IMR-90 (cell line): ENCODE measurements around the gene POU2AF1. TPM values are rescaled to one million over a fixed set of nuclear protein-coding genes. Genes with fewer than 3 reads are reported as not detected.
A peak's percentile ranks its signal among the peaks of the same experiment; 100 is the strongest.

Experiments
- ATAC-seq: fragments of 200-7000 bp; cut with Tn5 transposase; 2 replicates; pipeline ENCODE4 v1.9.1; 2020; ENCODE audit warnings: low read depth, mild to moderate bottlenecking, moderate library complexity
- BruUV-seq: library from RNA; stranded (reverse); fragments of 400-500 nt; replicated peaks from 2 replicates; lab custom pipeline; 2021; lab: Mats Ljungman, UMichigan
- CTCF ChIA-PET: fragments of 300-600 bp; formaldehyde crosslinking; extraction: SDS; loops from one replicate; lab custom pipeline; 2021; ENCODE audit warnings: antibody characterized with exemption; lab: Yijun Ruan, JAX
- POLR2A ChIA-PET: fragments of 300-600 bp; sonication (Branson Sonifier 250); formaldehyde crosslinking; loops from one replicate; lab custom pipeline; 2022; ENCODE audit warnings: antibody characterized with exemption; ENCODE audit not compliant: unreplicated experiment; lab: Charles Lee
- DNase-seq: peaks from one replicate; pipeline ENCODE4 v3.0.0; 2013
- H2AFZ ChIP-seq: replicated peaks from 2 replicates; pipeline ENCODE3; 2013; ENCODE audit warnings: low read length, mild to moderate bottlenecking; ENCODE audit not compliant: poor library complexity
- H2AK5ac ChIP-seq: 2 replicates; pipeline ENCODE4 v1.6.1; 2013; ENCODE audit warnings: low read depth, low read length, inconsistent platforms
- H2AK9ac ChIP-seq: replicated peaks from 2 replicates; pipeline ENCODE3; 2013; ENCODE audit warnings: mild to moderate bottlenecking, low read depth, low read length, moderate library complexity; ENCODE audit not compliant: poor library complexity
- H2BK120ac ChIP-seq: 2 replicates; pipeline ENCODE4 v1.6.1; 2013; ENCODE audit warnings: low read depth, low read length, inconsistent platforms
- H2BK15ac ChIP-seq: 3 replicates; pipeline ENCODE4 v1.6.1; 2013; ENCODE audit warnings: low read depth, low read length, inconsistent platforms
- H2BK20ac ChIP-seq: 2 replicates; pipeline ENCODE4 v1.6.1; 2013; ENCODE audit warnings: low read depth, mild to moderate bottlenecking, inconsistent platforms, low read length, moderate library complexity
- H2BK5ac ChIP-seq: 2 replicates; pipeline ENCODE4 v1.6.1; 2013; ENCODE audit warnings: mild to moderate bottlenecking, low read depth, low read length, inconsistent platforms; ENCODE audit not compliant: poor library complexity, severe bottlenecking
- H3K14ac ChIP-seq: replicated peaks from 2 replicates; pipeline ENCODE4 v1.6.1; 2013; ENCODE audit warnings: low read depth, low read length, inconsistent platforms
- H3K18ac ChIP-seq: 2 replicates; pipeline ENCODE4 v1.6.1; 2013; ENCODE audit warnings: low read depth, low read length, control low read depth
- H3K23ac ChIP-seq: 2 replicates; pipeline ENCODE4 v1.6.1; 2013; ENCODE audit warnings: low read depth, low read length, inconsistent platforms
- H3K27ac ChIP-seq: 2 replicates; pipeline ENCODE4 v1.5.1; 2013; ENCODE audit warnings: mild to moderate bottlenecking, control low read depth, low read length; ENCODE audit not compliant: insufficient read depth
- H3K27me3 ChIP-seq: 2 replicates; pipeline ENCODE4 v1.6.1; 2013; ENCODE audit warnings: low read length; ENCODE audit not compliant: control insufficient read depth, insufficient read depth
- H3K36me3 ChIP-seq: 2 replicates; pipeline ENCODE4 v1.6.1; 2013; ENCODE audit warnings: low read length, mixed read lengths; ENCODE audit not compliant: control insufficient read depth, insufficient read depth
- H3K4ac ChIP-seq: 2 replicates; pipeline ENCODE4 v1.6.1; 2013; ENCODE audit warnings: low read depth, low read length, inconsistent platforms
- H3K4me1 ChIP-seq: 2 replicates; pipeline ENCODE4 v1.6.1; 2013; ENCODE audit warnings: low read length, mixed read lengths; ENCODE audit not compliant: control insufficient read depth, insufficient read depth
- H3K4me2 ChIP-seq: 2 replicates; pipeline ENCODE4 v1.6.1; 2013; ENCODE audit warnings: low read depth, mild to moderate bottlenecking, control low read depth, low read length, moderate library complexity
- H3K4me3 ChIP-seq: 2 replicates; pipeline ENCODE4 v1.5.1; 2013; ENCODE audit warnings: low read depth, mild to moderate bottlenecking, control low read depth, low read length, moderate library complexity; ENCODE audit not compliant: insufficient read depth
- H3K56ac ChIP-seq: 2 replicates; pipeline ENCODE4 v1.6.1; 2013; ENCODE audit warnings: low read length, inconsistent platforms; ENCODE audit not compliant: insufficient read depth; ENCODE audit errors: extremely low read depth
- H3K79me1 ChIP-seq, 2 experiments: 2 replicates each; pipeline ENCODE4 v1.6.1; 2013; ENCODE audit warnings: low read length in 2 of 2, inconsistent platforms in 1 of 2, low read depth in 1 of 2
- H3K9ac ChIP-seq: 2 replicates; pipeline ENCODE4 v1.6.1; 2013; ENCODE audit warnings: low read depth, low read length, control low read depth
- H3K9me1 ChIP-seq: 2 replicates; pipeline ENCODE4 v1.6.1; 2013; ENCODE audit warnings: low read length, inconsistent platforms; ENCODE audit not compliant: insufficient read depth
- H3K9me3 ChIP-seq: 2 replicates; pipeline ENCODE4 v1.6.1; 2013; ENCODE audit warnings: low read length; ENCODE audit not compliant: control insufficient read depth, insufficient read depth
- H4K20me1 ChIP-seq: 2 replicates; pipeline ENCODE4 v1.6.1; 2013; ENCODE audit warnings: low read length, inconsistent platforms; ENCODE audit not compliant: insufficient read depth
- H4K5ac ChIP-seq: 2 replicates; pipeline ENCODE4 v1.6.1; 2013; ENCODE audit warnings: mild to moderate bottlenecking, low read depth, low read length, control low read depth
- H4K8ac ChIP-seq, 2 experiments: 2 replicates each; pipeline ENCODE4 v1.6.1; 2013; ENCODE audit warnings: low read depth in 2 of 2, low read length in 2 of 2, control low read depth in 1 of 2, inconsistent platforms in 1 of 2
- H4K91ac ChIP-seq: 2 replicates; pipeline ENCODE4 v1.6.1; 2013; ENCODE audit warnings: low read depth, low read length, inconsistent platforms; ENCODE audit not compliant: insufficient read depth
- BHLHE40 ChIP-seq: fragments of 150-350 bp; IDR thresholded peaks from 2 replicates; pipeline ENCODE4 v1.6.1; 2016; ENCODE audit warnings: mild to moderate bottlenecking, low read depth, low read length
- MAFK ChIP-seq: IDR thresholded peaks from 2 replicates; pipeline ENCODE4 v1.6.1; 2012; ENCODE audit warnings: low read depth, low read length, improper control_type of control experiment
- NFE2L2 ChIP-seq: fragments of 150-350 bp; IDR thresholded peaks from 2 replicates; pipeline ENCODE4 v1.6.1; 2016; ENCODE audit warnings: low read depth, mild to moderate bottlenecking, low read length
- RAD21 ChIP-seq: IDR thresholded peaks from 2 replicates; pipeline ENCODE4 v1.6.1; 2012; ENCODE audit warnings: low read length, improper control_type of control experiment
- RFX5 ChIP-seq: IDR thresholded peaks from 2 replicates; pipeline ENCODE4 v1.8.0; 2012; ENCODE audit warnings: low read depth, mild to moderate bottlenecking, low read length, moderate library complexity
- USF2 ChIP-seq: fragments of 150-350 bp; IDR thresholded peaks from 2 replicates; pipeline ENCODE4 v1.6.1; 2017; ENCODE audit warnings: mild to moderate bottlenecking, antibody characterized with exemption, low read length, low read depth
- WGBS, 2 experiments: methylation state at CpG; one replicate each; pipeline versions ENCODE4 v1.1.5 to v1.1.7; 2013; ENCODE audit warnings: missing lambda C conversion rate in 2 of 2; ENCODE audit not compliant: insufficient read length in 1 of 2; ENCODE audit errors: extremely low coverage in 2 of 2; 5-methylcytosine and 5-hydroxymethylcytosine counted together
- dilution Hi-C: fragments of 300-500 bp; cut with HindIII; formaldehyde crosslinking; loops from one replicate; pipeline ENCODE4 v1.14.3; 2018; ENCODE audit warnings: low sequenced_read_pairs; ENCODE audit not compliant: unreplicated experiment
- in situ Hi-C: fragments of 300-500 bp; cut with MboI; formaldehyde crosslinking; loops from 3 replicates; pipeline ENCODE4 v1.14.3; 2019; ENCODE audit warnings: low sequenced_read_pairs, inconsistent platforms, mixed read lengths
- intact Hi-C: fragments of 100-400 bp; cut with micrococcal nuclease; formaldehyde crosslinking; loops from 2 replicates; pipeline ENCODE4 v1.10.0; 2022
- polyA plus RNA-seq, 3 experiments: library from polyadenylated mRNA; depleted of rRNA; stranded (reverse); fragments of >200 nt; gene quantifications; 2 replicates each; pipeline ENCODE4 v1.2.3, GENCODE V29; 2012; ENCODE audit warnings: low replicate concordance in 1 of 3
- total RNA-seq: library from RNA; depleted of rRNA; stranded (reverse); fragments of >200 nt; gene quantifications from 2 replicates; pipeline ENCODE4 v1.2.3, GENCODE V29; 2012
- TF ChIP-seq, protein P1 (sequence below): conservative IDR thresholded peaks from 2 replicates; pipeline ENCODE4 v1.5.1; 2012; ENCODE audit warnings: mild to moderate bottlenecking, low read depth, low read length, improper control_type of control experiment
- TF ChIP-seq, protein P2 (sequence below): fragments of 150-350 bp; IDR thresholded peaks from 2 replicates; pipeline ENCODE4 v1.6.1; 2016; ENCODE audit warnings: low read depth, mild to moderate bottlenecking, low read length, moderate library complexity, borderline replicate concordance

POU2AF1 gene
- total and polyA plus RNA-seq, 2 of the 4 experiments (the other 2 are of a cell fraction), result not detected

DNA sequence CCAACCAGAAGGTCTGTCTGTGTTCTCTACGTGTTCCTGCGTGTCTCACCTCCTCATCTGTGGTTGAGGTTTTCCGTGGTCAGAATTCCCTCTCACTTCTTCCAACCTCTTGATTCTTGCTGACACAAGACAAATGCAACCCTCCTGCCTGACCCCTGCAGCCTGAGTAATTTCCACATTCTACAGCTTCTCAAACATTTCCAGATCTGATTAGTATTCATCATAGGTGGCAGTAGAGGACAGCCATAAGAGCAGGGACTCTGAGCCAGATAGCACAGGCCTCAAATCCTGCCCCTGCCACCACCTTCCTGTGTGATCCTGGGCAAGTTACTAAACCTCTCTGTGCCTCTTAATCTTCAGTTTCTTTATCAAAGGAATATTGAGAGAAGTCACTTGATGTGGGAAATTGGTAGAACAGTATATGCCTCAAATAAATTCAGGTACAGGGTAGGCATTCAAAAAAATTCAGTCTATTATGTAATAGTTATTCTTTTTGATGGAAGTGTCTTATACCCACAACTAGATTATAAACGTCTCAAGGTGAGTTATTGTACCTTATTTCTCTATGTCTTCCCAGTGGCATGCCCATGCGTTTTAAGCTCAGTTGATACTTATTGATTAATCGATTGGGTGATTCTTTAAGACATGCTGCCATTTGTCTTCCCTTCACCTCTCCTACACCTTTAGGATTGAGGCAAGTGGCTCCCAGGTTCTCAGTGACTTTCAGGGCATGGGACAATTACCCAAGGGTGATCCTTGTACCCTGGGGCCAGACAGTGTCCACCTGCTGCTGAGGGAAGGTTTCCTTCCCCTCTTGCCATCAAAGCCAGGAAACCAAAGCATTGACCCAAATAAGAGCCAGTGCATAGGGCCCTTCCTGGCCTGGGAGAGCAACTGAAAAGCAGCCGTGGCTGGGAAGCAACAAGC, 19.6 kb downstream of the POU2AF1 start:
- DNase-seq, result no peak
- Histone ChIP-seq H3K14ac (no peak overlapping the region), H2AFZ (no peak overlapping the region), H2BK15ac (no peak overlapping the region), H3K79me1 (no peaks in the 10 kb centered on the region), H3K4me1 (no peaks in the 10 kb centered on the region), H2BK5ac (no peak overlapping the region), H3K4ac (no peak overlapping the region), H4K8ac (no peak overlapping the region), H3K4me2 (no peak overlapping the region), H3K9ac (no peak overlapping the region), H4K91ac (no peak overlapping the region), H4K20me1 (no peaks in the 10 kb centered on the region), H2BK20ac (no peak overlapping the region), H3K27ac (no peak overlapping the region), H4K5ac (no peak overlapping the region), H3K56ac (no peak overlapping the region), H3K9me1 (no peaks in the 10 kb centered on the region; the same call in 1 of the 2 replicates), H3K18ac (no peak overlapping the region), H3K36me3 (no peaks in the 10 kb centered on the region), H2AK5ac (no peak overlapping the region), H3K9me3 (no peaks in the 10 kb centered on the region), H3K27me3 (peaks cover 30% of the 10 kb centered on the region), H2BK120ac (no peak overlapping the region), H3K23ac (no peak overlapping the region), H3K4me3 (no peak overlapping the region), H2AK9ac (no peak overlapping the region)
- dilution Hi-C loops, result no loop called here
- intact Hi-C loops, result no loop called here
- 77% methylated on average over 3 of the region's 7 CpGs; no CpG with 5 or more reads in 1 of the 2 experiments for WGBS, 2 experiments
- ChIA-PET POLR2A (no interaction called here), CTCF (interaction anchor here (0.6 kb wide), 1 partner anchor 680 kb away, joined by 3 read pairs; no protein-coding TSS in a partner anchor)
- in situ Hi-C loops, result no loop called here
- ATAC-seq, result no peak
- no peak for TF ChIP-seq NFE2L2
- TF ChIP-seq RFX5, result no peak
- TF ChIP-seq RAD21, result no peak
- TF ChIP-seq, protein P1, sequence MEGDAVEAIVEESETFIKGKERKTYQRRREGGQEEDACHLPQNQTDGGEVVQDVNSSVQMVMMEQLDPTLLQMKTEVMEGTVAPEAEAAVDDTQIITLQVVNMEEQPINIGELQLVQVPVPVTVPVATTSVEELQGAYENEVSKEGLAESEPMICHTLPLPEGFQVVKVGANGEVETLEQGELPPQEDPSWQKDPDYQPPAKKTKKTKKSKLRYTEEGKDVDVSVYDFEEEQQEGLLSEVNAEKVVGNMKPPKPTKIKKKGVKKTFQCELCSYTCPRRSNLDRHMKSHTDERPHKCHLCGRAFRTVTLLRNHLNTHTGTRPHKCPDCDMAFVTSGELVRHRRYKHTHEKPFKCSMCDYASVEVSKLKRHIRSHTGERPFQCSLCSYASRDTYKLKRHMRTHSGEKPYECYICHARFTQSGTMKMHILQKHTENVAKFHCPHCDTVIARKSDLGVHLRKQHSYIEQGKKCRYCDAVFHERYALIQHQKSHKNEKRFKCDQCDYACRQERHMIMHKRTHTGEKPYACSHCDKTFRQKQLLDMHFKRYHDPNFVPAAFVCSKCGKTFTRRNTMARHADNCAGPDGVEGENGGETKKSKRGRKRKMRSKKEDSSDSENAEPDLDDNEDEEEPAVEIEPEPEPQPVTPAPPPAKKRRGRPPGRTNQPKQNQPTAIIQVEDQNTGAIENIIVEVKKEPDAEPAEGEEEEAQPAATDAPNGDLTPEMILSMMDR, result 0 out of 2 replicates have a peak, but pooled peaks have one; percentile 2
- no peak for TF ChIP-seq MAFK
- no peak for TF ChIP-seq BHLHE40
- TF ChIP-seq USF2, result no peak
- TF ChIP-seq, protein P2, sequence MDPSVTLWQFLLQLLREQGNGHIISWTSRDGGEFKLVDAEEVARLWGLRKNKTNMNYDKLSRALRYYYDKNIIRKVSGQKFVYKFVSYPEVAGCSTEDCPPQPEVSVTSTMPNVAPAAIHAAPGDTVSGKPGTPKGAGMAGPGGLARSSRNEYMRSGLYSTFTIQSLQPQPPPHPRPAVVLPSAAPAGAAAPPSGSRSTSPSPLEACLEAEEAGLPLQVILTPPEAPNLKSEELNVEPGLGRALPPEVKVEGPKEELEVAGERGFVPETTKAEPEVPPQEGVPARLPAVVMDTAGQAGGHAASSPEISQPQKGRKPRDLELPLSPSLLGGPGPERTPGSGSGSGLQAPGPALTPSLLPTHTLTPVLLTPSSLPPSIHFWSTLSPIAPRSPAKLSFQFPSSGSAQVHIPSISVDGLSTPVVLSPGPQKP, result no peak
- no TSS peak for BruUV-seq
